Keratinocyte (primary cell): ENCODE measurements around the gene ANKRD34A. TPM values are rescaled to one million over a fixed set of nuclear protein-coding genes. Genes with fewer than 3 reads are reported as not detected.

ENCODE experiments used
- DNase-seq: peaks from one replicate; pipeline ENCODE4 v3.0.0-alpha.2; 2011; ENCODE audit warnings: low read depth, missing footprints, low spot score
- FAIRE-seq: peaks from 2 replicates; lab custom pipeline; 2011; peaks lifted over from hg19 to GRCh38; lab: Jason Lieb, UNC
- H2AFZ ChIP-seq: 2 replicates; pipeline ENCODE4 v1.6.0; 2012; ENCODE audit warnings: low read length, control low read depth, inconsistent platforms; ENCODE audit not compliant: control insufficient read depth
- H3K27ac ChIP-seq: 2 replicates; pipeline ENCODE4 v1.5.1; 2011; ENCODE audit warnings: low read length; ENCODE audit not compliant: control insufficient read depth, insufficient read depth
- H3K27me3 ChIP-seq: 3 replicates; pipeline ENCODE4 v1.6.0; 2011; ENCODE audit warnings: low read length; ENCODE audit not compliant: control insufficient read depth, insufficient read depth; ENCODE audit errors: extremely low read depth
- H3K36me3 ChIP-seq, 2 experiments: 2 replicates in 1 of 2; 3 replicates in 1 of 2; pipeline ENCODE4 v1.5.1; 2011; ENCODE audit warnings: low read length in 2 of 2, mild to moderate bottlenecking in 1 of 2; ENCODE audit not compliant: control insufficient read depth in 2 of 2, insufficient read depth in 2 of 2; ENCODE audit errors: extremely low read depth in 1 of 2
- H3K4me1 ChIP-seq: 3 replicates; pipeline ENCODE4 v1.5.1; 2011; ENCODE audit warnings: low read length; ENCODE audit not compliant: control insufficient read depth, insufficient read depth; ENCODE audit errors: extremely low read depth
- H3K4me2 ChIP-seq: 3 replicates; pipeline ENCODE4 v1.6.0; 2011; ENCODE audit warnings: low read depth, low read length; ENCODE audit not compliant: control insufficient read depth, insufficient read depth; ENCODE audit errors: extremely low read depth
- H3K4me3 ChIP-seq, 3 experiments: fragments of 200-600 bp in 1 of 3; sonication (generic) in 1 of 3; 2 replicates in 2 of 3; 3 replicates in 1 of 3; pipeline ENCODE4 v1.5.1; 2011 to 2016; ENCODE audit warnings: low read length in 3 of 3, mild to moderate bottlenecking in 3 of 3, control low read depth in 2 of 3, inconsistent platforms in 1 of 3, low read depth in 1 of 3, mixed read lengths in 1 of 3, mixed run types in 1 of 3, moderate library complexity in 1 of 3; ENCODE audit not compliant: control insufficient read depth in 2 of 3, insufficient read depth in 2 of 3; ENCODE audit errors: extremely low read depth in 1 of 3
- H3K79me2 ChIP-seq: 2 replicates; pipeline ENCODE4 v1.6.0; 2012; ENCODE audit warnings: low read length; ENCODE audit not compliant: control insufficient read depth, insufficient read depth
- H3K9ac ChIP-seq: 3 replicates; pipeline ENCODE4 v1.6.0; 2011; ENCODE audit warnings: low read length; ENCODE audit not compliant: control insufficient read depth, insufficient read depth; ENCODE audit errors: extremely low read depth
- H3K9me1 ChIP-seq: 3 replicates; pipeline ENCODE4 v1.6.0; 2011; ENCODE audit warnings: low read length; ENCODE audit not compliant: control insufficient read depth, insufficient read depth; ENCODE audit errors: extremely low read depth
- H3K9me3 ChIP-seq: 2 replicates; pipeline ENCODE4 v1.5.1; 2012; ENCODE audit warnings: low read depth, low read length; ENCODE audit not compliant: control insufficient read depth
- H4K20me1 ChIP-seq: 3 replicates; pipeline ENCODE4 v1.6.0; 2011; ENCODE audit warnings: low read length; ENCODE audit not compliant: control insufficient read depth, insufficient read depth; ENCODE audit errors: extremely low read depth
- CTCF ChIP-seq, 3 experiments: IDR thresholded peaks in 1 of 3; conservative IDR thresholded peaks in 1 of 3; optimal IDR thresholded peaks in 1 of 3; 2 replicates in 2 of 3; 3 replicates in 1 of 3; pipeline versions ENCODE3 to v1.5.1; 2011; ENCODE audit warnings: low read length in 3 of 3, mild to moderate bottlenecking in 3 of 3, moderate library complexity in 2 of 3, control low read depth in 1 of 3, inconsistent platforms in 1 of 3; ENCODE audit not compliant: insufficient read depth in 2 of 3; ENCODE audit errors: extremely low read depth in 1 of 3
- EZH2 ChIP-seq: IDR thresholded peaks from one replicate; pipeline ENCODE4 v1.6.1; 2012; ENCODE audit warnings: inconsistent platforms, mild to moderate bottlenecking, low read length, moderate library complexity
- dilution Hi-C: fragments of 300-500 bp; cut with MboI; formaldehyde crosslinking; loops from one replicate; pipeline ENCODE4 v1.7.0; 2020; ENCODE audit warnings: low sequenced_read_pairs; ENCODE audit not compliant: extremely low pct_ligation_motif_present
- polyA plus RNA-seq, 5 experiments: library from polyadenylated mRNA; depleted of rRNA in 3 of 5; stranded (reverse) in 3 of 5; stranded (forward) in 1 of 5; unstranded in 1 of 5; fragments of >200 nt; gene quantifications; 1 replicate in 1 of 5; 2 replicates in 3 of 5; 3 replicates in 1 of 5; pipeline versions ENCODE4 v1.2.1 to v1.2.3, GENCODE V29; 2011 to 2012; ENCODE audit warnings: missing spikeins in 2 of 5, low read depth in 1 of 5, low replicate concordance in 1 of 5

ANKRD34A gene
- polyA plus RNA-seq, 1 donor (not counting 4 experiments of a cell fraction or from before 2014, with no cell fraction given): 0.83 TPM

DNA sequence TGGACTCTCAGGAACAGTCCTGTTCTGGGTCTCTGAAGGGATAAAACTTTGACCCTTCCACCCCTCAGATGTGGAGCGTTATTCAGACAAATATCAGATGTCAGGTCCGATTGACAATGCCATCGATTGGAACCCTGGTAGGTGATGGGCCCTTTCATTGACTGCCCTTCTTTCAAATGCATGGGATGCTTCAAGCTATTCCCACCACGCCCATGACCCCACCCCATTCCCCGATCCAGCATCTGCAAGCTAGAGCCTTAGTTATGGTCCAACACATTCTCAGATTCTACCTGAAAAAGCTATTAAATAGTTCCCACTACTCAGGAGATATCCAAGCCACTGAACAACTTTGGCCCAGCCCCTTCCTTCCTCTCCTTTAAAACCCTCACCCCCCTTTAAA is 12.6 kb upstream of the ANKRD34A start:
- H2AFZ ChIP-seq: peak overlapping the region; percentile 53
- H3K79me2 ChIP-seq: no peaks in the 10 kb centered on the region
- H3K9ac ChIP-seq: no peak overlapping the region
- no peaks in the 10 kb centered on the region for H3K9me1 ChIP-seq
- H3K9me3 ChIP-seq: no peaks in the 10 kb centered on the region
- H3K4me1 ChIP-seq: peaks cover 32% of the 10 kb centered on the region
- H3K27ac ChIP-seq: no peak overlapping the region
- DNase-seq (no peak), FAIRE-seq (no peak)
- dilution Hi-C loops: no loop called here
- no peak overlapping the region for H3K4me3 ChIP-seq
- no peaks in the 10 kb centered on the region for H3K27me3 ChIP-seq
- H3K36me3 ChIP-seq: no peaks in the 10 kb centered on the region
- TF ChIP-seq EZH2: no peak
- TF ChIP-seq CTCF (optimal IDR thresholded peaks at IDR 0.05 in 1 of 3, IDR thresholded peaks at IDR 0.05 in 1 of 3, conservative IDR thresholded peaks at IDR 0.05 in 1 of 3; ENCODE audit: extremely low read depth in 1 of 3, insufficient read depth in 2 of 3, low read length in 3 of 3): no peak
- H4K20me1 ChIP-seq: no peaks in the 10 kb centered on the region
- H3K4me2 ChIP-seq: no peak overlapping the region

- no peak overlapping the region for H2AFZ ChIP-seq
- peaks cover 29% of the 10 kb centered on the region for H3K4me1 ChIP-seq
- H3K36me3 ChIP-seq: no peaks in the 10 kb centered on the region
- H3K9ac ChIP-seq: no peak overlapping the region
- H3K4me2 ChIP-seq: no peak overlapping the region
- no peak for FAIRE-seq
- H3K4me3 ChIP-seq: no peak overlapping the region
- H3K9me1 ChIP-seq: no peaks in the 10 kb centered on the region
- DNase-seq: no peak
- H3K79me2 ChIP-seq: no peaks in the 10 kb centered on the region
- no peaks in the 10 kb centered on the region for H3K27me3 ChIP-seq
- TF ChIP-seq CTCF (optimal IDR thresholded peaks at IDR 0.05 in 1 of 3, IDR thresholded peaks at IDR 0.05 in 1 of 3, conservative IDR thresholded peaks at IDR 0.05 in 1 of 3; ENCODE audit: extremely low read depth in 1 of 3, insufficient read depth in 2 of 3, low read length in 3 of 3) (no peak), EZH2 (no peak)
- H3K9me3 ChIP-seq: no peaks in the 10 kb centered on the region
- dilution Hi-C loops: no loop called here
- no peak overlapping the region for H3K27ac ChIP-seq
- no peaks in the 10 kb centered on the region for H4K20me1 ChIP-seq
Observed at GRCh38 chr1:145975216-145975615, 10.8 kb upstream of the ANKRD34A start.
